Naive thymus-derived CD4-positive, alpha-beta T cell (primary cell): ENCODE measurements around the gene CAD. TPM values are rescaled to one million over a fixed set of nuclear protein-coding genes. Genes with fewer than 3 reads are reported as not detected.

Experiments used
- ATAC-seq: fragments of 150-1000 bp; cut with Tn5 transposase; 2 replicates; pipeline ENCODE4 v1.10.0; 2021; ENCODE audit warnings: mild to moderate bottlenecking, moderate library complexity
- CTCF ChIA-PET: fragments of 350-600 bp; sonication (Branson Sonifier 250); formaldehyde crosslinking; loops from one replicate; lab custom pipeline; 2021; ENCODE audit warnings: antibody characterized with exemption; lab: Charles Lee
- POLR2A ChIA-PET: fragments of 350-600 bp; sonication (Branson Sonifier 250); formaldehyde crosslinking; loops from one replicate; lab custom pipeline; 2021; ENCODE audit warnings: antibody characterized with exemption, inconsistent platforms; lab: Charles Lee
- DNase-seq, 9 donors: peaks; one replicate each; pipeline versions ENCODE4 v3.0.0 to v3.0.0-alpha.2; 2020 to 2022; ENCODE audit warnings: mixed read lengths in 1 of 9
- H3K27ac ChIP-seq: one replicate; pipeline ENCODE4 v1.7.0; 2013; ENCODE audit warnings: mild to moderate bottlenecking, low read depth, low read length, moderate library complexity
- H3K27me3 ChIP-seq, 2 donors: one replicate each; pipeline ENCODE4 v1.7.0; 2013; ENCODE audit warnings: low read length in 2 of 2, mild to moderate bottlenecking in 2 of 2, moderate library complexity in 2 of 2; ENCODE audit not compliant: control insufficient read depth in 2 of 2, insufficient read depth in 2 of 2
- H3K36me3 ChIP-seq, 3 experiments: 1 replicate in 2 of 3; 2 replicates in 1 of 3; pipeline ENCODE4 v1.7.0; 2013; ENCODE audit warnings: low read length in 3 of 3, mild to moderate bottlenecking in 3 of 3, moderate library complexity in 1 of 3; ENCODE audit not compliant: insufficient read depth in 3 of 3, control insufficient read depth in 2 of 3
- H3K4me1 ChIP-seq, 2 donors: one replicate each; pipeline ENCODE4 v1.7.0; 2013; ENCODE audit warnings: low read length in 2 of 2, mild to moderate bottlenecking in 2 of 2, moderate library complexity in 1 of 2; ENCODE audit not compliant: control insufficient read depth in 2 of 2, insufficient read depth in 2 of 2
- H3K4me3 ChIP-seq: 2 replicates; pipeline ENCODE4 v1.7.0; 2013; ENCODE audit warnings: mild to moderate bottlenecking, low read length
- H3K9me3 ChIP-seq, 3 experiments: 1 replicate in 2 of 3; 2 replicates in 1 of 3; pipeline ENCODE4 v1.7.0; 2013; ENCODE audit warnings: low read length in 3 of 3; ENCODE audit not compliant: control insufficient read depth in 2 of 3
- H3K27ac Mint-ChIP-seq, 9 donors: one replicate each; pipeline ENCODE4 v1.8.0; 2020 to 2022; ENCODE audit warnings: mixed read lengths in 9 of 9, mild to moderate bottlenecking in 8 of 9, moderate library complexity in 5 of 9, inconsistent platforms in 2 of 9
- H3K27me3 Mint-ChIP-seq, 5 donors: one replicate each; pipeline ENCODE4 v1.8.0; 2021 to 2022; ENCODE audit warnings: mixed read lengths in 5 of 5, mild to moderate bottlenecking in 1 of 5
- H3K36me3 Mint-ChIP-seq, 5 donors: one replicate each; pipeline ENCODE4 v1.8.0; 2020 to 2022; ENCODE audit warnings: mixed read lengths in 5 of 5, mild to moderate bottlenecking in 3 of 5, inconsistent platforms in 1 of 5
- H3K4me1 Mint-ChIP-seq, 7 donors: one replicate each; pipeline ENCODE4 v1.8.0; 2020 to 2022; ENCODE audit warnings: mixed read lengths in 7 of 7, mild to moderate bottlenecking in 3 of 7, inconsistent platforms in 1 of 7
- H3K4me3 Mint-ChIP-seq, 10 donors: one replicate each; pipeline ENCODE4 v1.8.0; 2020 to 2022; ENCODE audit warnings: mild to moderate bottlenecking in 10 of 10, mixed read lengths in 10 of 10, moderate library complexity in 6 of 10, inconsistent platforms in 2 of 10
- H3K9me3 Mint-ChIP-seq, 11 donors: one replicate each; pipeline ENCODE4 v1.8.0; 2020 to 2022; ENCODE audit warnings: mixed read lengths in 11 of 11, mild to moderate bottlenecking in 4 of 11, inconsistent platforms in 1 of 11, moderate library complexity in 1 of 11
- intact Hi-C, 2 donors: fragments of 100-400 bp; cut with micrococcal nuclease; formaldehyde crosslinking; loops; one replicate each; pipeline ENCODE4 v1.15.1; 2023
- polyA plus RNA-seq, 2 donors: library from polyadenylated mRNA; unstranded; fragments of 300-500 nt; fragmentation: Illumina TruSeq; gene quantifications; one replicate each; pipeline ENCODE4 v1.2.3, GENCODE V29; 2021
- total RNA-seq, 6 experiments: library from RNA in 5 of 6; stranded (reverse) in 5 of 6; gene quantifications; 1 replicate in 5 of 6; 2 replicates in 1 of 6; pipeline ENCODE4 v1.2.3 and lab custom pipeline; 2021 to 2026

CAD gene
- total RNA-seq: 10 to 100 TPM; 34.4 to 65.7 (median 45.4) TPM
- polyA plus RNA-seq: 10 to 100 TPM; 19.6 to 28.1 TPM
- total RNA-seq (lab: John Stamatoyannopoulos, UW): 79.4 reads per million, percentile 80 among the genes with 10 or more reads in this experiment

GRCh38 chr2:27217173-27218121 is at the start of gene CAD:
TSS of gene CAD (plus strand) at chr2:27217369. CDS start at chr2:27217552, 183 bp downstream.
- Mint-ChIP-seq H3K27ac (peak within 1 kb of the TSS; percentile 86 to 96 (median 94)), H3K36me3 (peaks cover 3 to 33% (median 23%) of the 10 kb centered on the region in 5 donors), H3K4me1 (peaks cover 26 to 52% (median 45%) of the 10 kb centered on the region in 7 donors), H3K4me3 (peak within 1 kb of the TSS; percentile 90 to 98 (median 96)), H3K9me3 (peaks cover 0 to 1% (median 0%) of the 10 kb centered on the region in 11 donors), H3K27me3 (no peaks in the 10 kb centered on the region)
- Histone ChIP-seq H3K4me1 (peaks cover 19 to 24% of the 10 kb centered on the region in 2 donors), H3K36me3 (peaks cover 0 to 16% (median 3%) of the 10 kb centered on the region in 3 experiments), H3K27me3 (no peaks in the 10 kb centered on the region), H3K4me3 (peak within 1 kb of the TSS; percentile 68), H3K27ac (peak within 1 kb of the TSS; percentile 85), H3K9me3 (no peaks in the 10 kb centered on the region)
- ChIA-PET POLR2A (interaction anchor here (0.6 to 1.2 kb wide), 2 partner anchors 94 to 131 kb away, joined by 3 read pairs; partner anchors contain the start of gene ABHD1), CTCF (interaction anchor here (0.7 kb wide), 2 partner anchors 26 to 882 kb away, joined by 3 to 5 read pairs; no protein-coding TSS in a partner anchor)
- peak; percentile 71 to 90 (median 80) for DNase-seq
- peak; percentile 87 for ATAC-seq
- intact Hi-C loops: loop anchor here (1.0 to 10.0 kb wide), 14 partner anchors 45 to 870 kb away; partner anchors contain the start of genes EIF2B4 (in 2 of the 2), KHK (in 2 of the 2), MPV17 (in 2 of the 2) and SNX17 (in 2 of the 2)

GRCh38 chr2:27170581-27171337 is 46.4 kb upstream of the CAD start:
- Histone ChIP-seq H3K27me3 (no peaks in the 10 kb centered on the region), H3K4me3 (no peak overlapping the region), H3K36me3 (no peaks in the 10 kb centered on the region), H3K4me1 (no peaks in the 10 kb centered on the region), H3K27ac (no peak overlapping the region), H3K9me3 (no peaks in the 10 kb centered on the region)
- Mint-ChIP-seq H3K4me1 (peaks cover 0 to 13% (median 8%) of the 10 kb centered on the region in 7 donors), H3K4me3 (peak overlapping the region in 5 of 10 donors; percentile 26 to 69 (median 26)), H3K27ac (no peak overlapping the region), H3K9me3 (no peaks in the 10 kb centered on the region), H3K36me3 (no peaks in the 10 kb centered on the region), H3K27me3 (peaks cover 0 to 25% (median 8%) of the 10 kb centered on the region in 5 donors)
- no peak for ATAC-seq
- intact Hi-C loops: no loop called here
- POLR2A ChIA-PET: no interaction called here
- no peak for DNase-seq
- CTCF ChIA-PET: interaction anchor here (0.6 to 1.4 kb wide), 2 partner anchors 113 to 362 kb away, joined by 4 to 5 read pairs; no protein-coding TSS in a partner anchor

GRCh38 chr2:27171351-27171848 is 45.8 kb upstream of the CAD start:
- intact Hi-C loops: no loop called here
- H3K9me3 Mint-ChIP-seq: no peaks in the 10 kb centered on the region
- Histone ChIP-seq H3K9me3 (no peaks in the 10 kb centered on the region), H3K36me3 (no peaks in the 10 kb centered on the region), H3K4me1 (no peaks in the 10 kb centered on the region), H3K27me3 (no peaks in the 10 kb centered on the region), H3K27ac (no peak overlapping the region), H3K4me3 (no peak overlapping the region)
- ATAC-seq (no peak), DNase-seq (no peak)
- H3K27ac Mint-ChIP-seq: no peak overlapping the region
- POLR2A ChIA-PET: no interaction called here
- H3K27me3 Mint-ChIP-seq: peaks cover 0 to 29% (median 13%) of the 10 kb centered on the region in 5 donors
- no peak overlapping the region for H3K4me3 Mint-ChIP-seq
- no peaks in the 10 kb centered on the region for H3K36me3 Mint-ChIP-seq
- CTCF ChIA-PET: interaction anchor here (0.6 kb wide), 1 partner anchor 363 kb away, joined by 5 read pairs; no protein-coding TSS in a partner anchor
- peaks cover 0 to 13% (median 8%) of the 10 kb centered on the region in 7 donors for H3K4me1 Mint-ChIP-seq

- no peak for ATAC-seq
- Histone ChIP-seq H3K27me3 (no peaks in the 10 kb centered on the region), H3K36me3 (no peaks in the 10 kb centered on the region), H3K4me3 (no peak overlapping the region), H3K9me3 (no peaks in the 10 kb centered on the region), H3K27ac (no peak overlapping the region), H3K4me1 (no peaks in the 10 kb centered on the region)
- intact Hi-C loops: no loop called here
- POLR2A ChIA-PET: no interaction called here
- H3K27ac Mint-ChIP-seq: no peak overlapping the region
- H3K4me3 Mint-ChIP-seq: no peak overlapping the region
- H3K9me3 Mint-ChIP-seq: no peaks in the 10 kb centered on the region
- DNase-seq: no peak
- CTCF ChIA-PET: interaction anchor here (0.5 to 1.1 kb wide), 2 partner anchors 12 to 112 kb away, joined by 3 to 5 read pairs; no protein-coding TSS in a partner anchor
- H3K4me1 Mint-ChIP-seq: peaks cover 0 to 8% (median 4%) of the 10 kb centered on the region in 7 donors
- H3K27me3 Mint-ChIP-seq: peaks cover 16 to 47% (median 23%) of the 10 kb centered on the region in 5 donors
- H3K36me3 Mint-ChIP-seq: no peaks in the 10 kb centered on the region
Measured at GRCh38 chr2:27174638-27175037, 42.5 kb upstream of the CAD start.

GRCh38 chr2:27175330-27175729 is 41.8 kb upstream of the CAD start:
- Histone ChIP-seq H3K4me1 (no peaks in the 10 kb centered on the region), H3K4me3 (no peak overlapping the region), H3K27me3 (no peaks in the 10 kb centered on the region), H3K36me3 (no peaks in the 10 kb centered on the region), H3K9me3 (no peaks in the 10 kb centered on the region), H3K27ac (no peak overlapping the region)
- ChIA-PET POLR2A (interaction anchor here (0.6 kb wide), 1 partner anchor 1881 kb away, joined by 3 read pairs; no protein-coding TSS in a partner anchor), CTCF (interaction anchor here (1.1 kb wide), 1 partner anchor 11 kb away, joined by 5 read pairs; no protein-coding TSS in a partner anchor)
- DNase-seq (no peak), ATAC-seq (no peak)
- Mint-ChIP-seq H3K27ac (no peak overlapping the region), H3K4me3 (no peak overlapping the region), H3K36me3 (no peaks in the 10 kb centered on the region), H3K4me1 (peaks cover 0 to 5% (median 4%) of the 10 kb centered on the region in 7 donors), H3K9me3 (no peaks in the 10 kb centered on the region), H3K27me3 (peaks cover 21 to 48% (median 28%) of the 10 kb centered on the region in 5 donors)
- intact Hi-C loops: no loop called here
